SK-N-SH treated with all-trans-retinoic acid at 6 μM for 48 hours (cell line): ENCODE results near the gene CHCHD6.

Source experiments
- ARNTL ChIP-seq: fragments of 450-650 bp; formaldehyde crosslinking; IDR thresholded peaks from 2 replicates; pipeline ENCODE4 v1.5.0; 2020; ENCODE audit warnings: low read depth, mild to moderate bottlenecking, moderate library complexity, borderline replicate concordance
- BACH2 ChIP-seq: fragments of 250-450 bp; sonication (Bioruptor Pico); IDR thresholded peaks from 2 replicates; pipeline ENCODE4 v1.9.0; 2021; ENCODE audit warnings: mild to moderate bottlenecking, borderline replicate concordance
- CREB5 ChIP-seq: fragments of 250-450 bp; sonication (Bioruptor Pico); IDR thresholded peaks from 2 replicates; pipeline ENCODE4 v1.5.1; 2020; ENCODE audit warnings: low read depth, mild to moderate bottlenecking, moderate library complexity
- CSDC2 ChIP-seq: fragments of 250-450 bp; sonication (Bioruptor Pico); IDR thresholded peaks from 2 replicates; pipeline ENCODE4 v1.5.0; 2020; ENCODE audit warnings: mild to moderate bottlenecking, moderate library complexity
- ESRRG ChIP-seq: fragments of 250-450 bp; sonication (Bioruptor Pico); IDR thresholded peaks from 2 replicates; pipeline ENCODE4 v1.6.1; 2021; ENCODE audit warnings: mild to moderate bottlenecking
- GLIS3 ChIP-seq: fragments of 250-450 bp; sonication (Bioruptor Pico); IDR thresholded peaks from 2 replicates; pipeline ENCODE4 v1.5.0; 2020; ENCODE audit warnings: mild to moderate bottlenecking, moderate library complexity
- PATZ1 ChIP-seq: fragments of 250-450 bp; sonication (Bioruptor Pico); IDR thresholded peaks from 2 replicates; pipeline ENCODE4 v1.8.0; 2020; ENCODE audit warnings: mild to moderate bottlenecking, moderate library complexity, borderline replicate concordance
- POU6F1 ChIP-seq: fragments of 250-450 bp; sonication (Bioruptor Pico); IDR thresholded peaks from 2 replicates; pipeline ENCODE4 v1.8.0; 2021; ENCODE audit warnings: low read depth, mild to moderate bottlenecking, moderate library complexity, borderline replicate concordance
- RARB ChIP-seq: fragments of 250-450 bp; sonication (Bioruptor Pico); IDR thresholded peaks from 2 replicates; pipeline ENCODE4 v1.8.0; 2021; ENCODE audit warnings: mild to moderate bottlenecking, moderate library complexity
- TCF4 ChIP-seq: fragments of 250-450 bp; sonication (Bioruptor Pico); IDR thresholded peaks from 2 replicates; pipeline ENCODE4 v1.8.0; 2021; ENCODE audit warnings: mild to moderate bottlenecking, moderate library complexity, borderline replicate concordance
- TOX ChIP-seq: fragments of 250-450 bp; sonication (Bioruptor Pico); IDR thresholded peaks from 2 replicates; pipeline ENCODE4 v1.8.0; 2021; ENCODE audit warnings: mild to moderate bottlenecking, moderate library complexity, borderline replicate concordance
- ZFP3 ChIP-seq: fragments of 250-450 bp; sonication (Bioruptor Pico); IDR thresholded peaks from 2 replicates; pipeline ENCODE4 v1.5.0; 2020; ENCODE audit warnings: mild to moderate bottlenecking, moderate library complexity
- ZFP30 ChIP-seq: fragments of 450-650 bp; formaldehyde crosslinking; IDR thresholded peaks from 2 replicates; pipeline ENCODE4 v1.5.0; 2022; ENCODE audit warnings: mild to moderate bottlenecking, moderate library complexity

- TF ChIP-seq GLIS3: no peak
- TF ChIP-seq PATZ1 (CRISPR knock-in tag): no peak
- TF ChIP-seq BACH2: no peak
- no peak for TF ChIP-seq CSDC2 (CRISPR knock-in tag)
- no peak for TF ChIP-seq POU6F1 (CRISPR knock-in tag)
- TF ChIP-seq TOX: no peak
- no peak for TF ChIP-seq RARB
- no peak for TF ChIP-seq ARNTL (CRISPR knock-in tag)
- no peak for TF ChIP-seq CREB5 (CRISPR knock-in tag)
- TF ChIP-seq TCF4 (CRISPR knock-in tag): no peak
- no peak for TF ChIP-seq ESRRG
- no peak for TF ChIP-seq ZFP30 (CRISPR knock-in tag)
- TF ChIP-seq ZFP3 (CRISPR knock-in tag): no peak
Measured at GRCh38 chr3:126886217-126886616, 182.2 kb downstream of the CHCHD6 start.
